Endothelial cell of umbilical vein (primary cell): Measurements from ENCODE around the gene PLCH1.

ENCODE experiments used
- EZH2 ChIP-seq: IDR thresholded peaks from 2 replicates; pipeline ENCODE4 v1.6.1; 2012; ENCODE audit warnings: borderline replicate concordance, low read depth, mild to moderate bottlenecking, moderate library complexity, low read length, inconsistent platforms; ENCODE audit not compliant: severe bottlenecking
- FOS ChIP-seq: IDR thresholded peaks from 2 replicates; pipeline ENCODE4 v1.6.1; 2011; ENCODE audit warnings: mild to moderate bottlenecking, low read length, moderate library complexity, borderline replicate concordance; ENCODE audit not compliant: insufficient read depth
- GATA2 ChIP-seq: IDR thresholded peaks from 2 replicates; pipeline ENCODE4 v1.7.0; 2011; ENCODE audit warnings: low read depth, mild to moderate bottlenecking, moderate library complexity, mixed read lengths, low read length; ENCODE audit not compliant: insufficient read length, insufficient read depth
- JUN ChIP-seq: IDR thresholded peaks from 2 replicates; pipeline ENCODE4 v1.6.1; 2011; ENCODE audit warnings: borderline replicate concordance, low read depth; ENCODE audit not compliant: insufficient read length, insufficient read depth
- MYC ChIP-seq: IDR thresholded peaks from one replicate; pipeline ENCODE4 v1.6.1; 2011; ENCODE audit warnings: mild to moderate bottlenecking, low read depth, low read length
- POLR2A ChIP-seq: IDR thresholded peaks from 2 replicates; pipeline ENCODE4 v1.6.1; 2012; ENCODE audit warnings: low read depth, mild to moderate bottlenecking, control low read depth, low read length
- POLR2AphosphoS5 ChIP-seq: IDR thresholded peaks from 2 replicates; pipeline ENCODE4 v1.6.1; 2012; ENCODE audit warnings: low read depth, mild to moderate bottlenecking, control low read depth, low read length, moderate library complexity; ENCODE audit not compliant: insufficient read depth
- TF ChIP-seq, protein P1 (sequence below), 2 donors: IDR thresholded peaks; 1 replicate in 1 of 2; 2 replicates in 1 of 2; pipeline ENCODE4 v1.5.1; 2011; ENCODE audit warnings: low read length in 2 of 2, mild to moderate bottlenecking in 2 of 2, moderate library complexity in 2 of 2, control low read depth in 1 of 2, inconsistent platforms in 1 of 2, low read depth in 1 of 2; ENCODE audit not compliant: insufficient read depth in 1 of 2; ENCODE audit errors: extremely low read depth in 1 of 2
- TF ChIP-seq, protein P2 (sequence below): IDR thresholded peaks from 2 replicates; pipeline ENCODE4 v1.6.1; 2011; ENCODE audit not compliant: insufficient read depth, insufficient read length

DNA sequence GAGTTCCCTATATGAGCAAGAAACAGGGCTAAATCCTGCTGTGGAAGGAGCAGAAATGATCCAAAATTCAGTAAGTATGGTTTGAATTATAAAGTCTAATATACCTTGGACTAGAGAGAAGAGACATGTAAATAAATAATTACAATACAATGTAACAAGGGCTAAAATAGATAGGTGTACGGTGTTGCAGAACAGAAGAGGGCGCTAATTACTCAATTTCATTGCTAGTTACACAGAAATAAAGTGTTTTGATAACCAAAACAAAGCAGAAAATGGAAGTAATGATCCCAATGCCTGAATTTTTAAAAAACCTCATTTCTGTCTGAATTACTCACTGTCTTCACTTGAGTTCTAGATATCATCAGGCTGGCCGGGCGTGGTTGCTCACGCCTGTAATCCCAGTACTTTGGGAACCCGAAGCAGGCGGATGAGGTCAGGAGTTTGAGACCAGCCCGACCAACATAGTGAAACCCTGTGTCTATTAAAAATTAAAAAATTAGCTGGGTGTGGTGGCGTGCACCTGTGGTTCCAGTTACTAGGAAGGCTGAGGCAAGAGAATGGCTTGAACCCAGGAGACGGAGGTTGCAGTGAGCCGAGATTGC is 8.3 kb upstream of the PLCH1 start:
- TF ChIP-seq, protein P1, sequence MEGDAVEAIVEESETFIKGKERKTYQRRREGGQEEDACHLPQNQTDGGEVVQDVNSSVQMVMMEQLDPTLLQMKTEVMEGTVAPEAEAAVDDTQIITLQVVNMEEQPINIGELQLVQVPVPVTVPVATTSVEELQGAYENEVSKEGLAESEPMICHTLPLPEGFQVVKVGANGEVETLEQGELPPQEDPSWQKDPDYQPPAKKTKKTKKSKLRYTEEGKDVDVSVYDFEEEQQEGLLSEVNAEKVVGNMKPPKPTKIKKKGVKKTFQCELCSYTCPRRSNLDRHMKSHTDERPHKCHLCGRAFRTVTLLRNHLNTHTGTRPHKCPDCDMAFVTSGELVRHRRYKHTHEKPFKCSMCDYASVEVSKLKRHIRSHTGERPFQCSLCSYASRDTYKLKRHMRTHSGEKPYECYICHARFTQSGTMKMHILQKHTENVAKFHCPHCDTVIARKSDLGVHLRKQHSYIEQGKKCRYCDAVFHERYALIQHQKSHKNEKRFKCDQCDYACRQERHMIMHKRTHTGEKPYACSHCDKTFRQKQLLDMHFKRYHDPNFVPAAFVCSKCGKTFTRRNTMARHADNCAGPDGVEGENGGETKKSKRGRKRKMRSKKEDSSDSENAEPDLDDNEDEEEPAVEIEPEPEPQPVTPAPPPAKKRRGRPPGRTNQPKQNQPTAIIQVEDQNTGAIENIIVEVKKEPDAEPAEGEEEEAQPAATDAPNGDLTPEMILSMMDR (IDR thresholded peaks at IDR 0.05; ENCODE audit: extremely low read depth in 1 of 2, insufficient read depth in 1 of 2, low read depth in 1 of 2, low read length in 2 of 2) = peak; percentile 46 to 49
- TF ChIP-seq FOS = no peak
- TF ChIP-seq POLR2AphosphoS5 = no peak
- no peak for TF ChIP-seq POLR2A
- no peak for TF ChIP-seq EZH2
- no peak for TF ChIP-seq MYC
- TF ChIP-seq, protein P2, sequence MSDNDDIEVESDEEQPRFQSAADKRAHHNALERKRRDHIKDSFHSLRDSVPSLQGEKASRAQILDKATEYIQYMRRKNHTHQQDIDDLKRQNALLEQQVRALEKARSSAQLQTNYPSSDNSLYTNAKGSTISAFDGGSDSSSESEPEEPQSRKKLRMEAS = no peak
- TF ChIP-seq JUN = no peak
- no peak for TF ChIP-seq GATA2
